Measurements from ENCODE around the gene CHTF8.
"Not testable (repeated sequence)": the region's sequence is repeated elsewhere in the genome, so short reads cannot be mapped to it uniquely, and the experiment has no call there.

Gene CHTF8

GRCh38 chr16:69157196-69157595, 24.8 kb upstream of the CHTF8 start:
- Mint-ChIP-seq H3K36me3 (ENCODE audit: insufficient read depth) (peaks cover 70% of the 10 kb centered on the region), H3K27me3 (no peaks in the 10 kb centered on the region), H3K27ac (no peak overlapping the region), H3K4me1 (ENCODE audit: low read depth in 2 of 2) (peaks cover 0 to 3% of the 10 kb centered on the region in 2 donors), H3K9me3 (no peaks in the 10 kb centered on the region), H3K4me3 (no peak overlapping the region)
- ATAC-seq (replicated peaks) (no peak), DNase-seq (no peak)

- no peaks in the 10 kb centered on the region for H3K27me3 Mint-ChIP-seq
- DNase-seq (peak; percentile 54 to 65 (median 63)), ATAC-seq (replicated peaks) (peak; percentile 82)
- H3K36me3 Mint-ChIP-seq (ENCODE audit: insufficient read depth) = peaks cover 87% of the 10 kb centered on the region
- H3K27ac Mint-ChIP-seq = no peak overlapping the region
- H3K4me3 Mint-ChIP-seq = no peak overlapping the region
- no peaks in the 10 kb centered on the region for H3K9me3 Mint-ChIP-seq
- H3K4me1 Mint-ChIP-seq (ENCODE audit: low read depth in 2 of 2) = peaks cover 0 to 3% of the 10 kb centered on the region in 2 donors
Observed at GRCh38 chr16:69150146-69150865, 17.9 kb upstream of the CHTF8 start.

- not testable (repeated sequence) for H3K4me3 Mint-ChIP-seq; H3K27me3 Mint-ChIP-seq; DNase-seq; H3K27ac Mint-ChIP-seq; H3K9me3 Mint-ChIP-seq; ATAC-seq (replicated peaks); H3K4me1 Mint-ChIP-seq (ENCODE audit: low read depth in 2 of 2)
- H3K36me3 Mint-ChIP-seq (ENCODE audit: insufficient read depth) = peaks cover 87% of the 10 kb centered on the region
Observed at GRCh38 chr16:69149621-69150020, 17.2 kb upstream of the CHTF8 start.

- DNase-seq = no peak
- H3K4me3 Mint-ChIP-seq = no peak overlapping the region
- H3K36me3 Mint-ChIP-seq (ENCODE audit: insufficient read depth) = peaks cover 73% of the 10 kb centered on the region
- no peaks in the 10 kb centered on the region for H3K27me3 Mint-ChIP-seq
- no peaks in the 10 kb centered on the region for H3K4me1 Mint-ChIP-seq (ENCODE audit: low read depth in 2 of 2)
- no peak for ATAC-seq (replicated peaks)
- H3K27ac Mint-ChIP-seq = peak overlapping the region in 1 of 2 donors; percentile 0
- H3K9me3 Mint-ChIP-seq = no peaks in the 10 kb centered on the region
Observed at GRCh38 chr16:69145658-69146057, 13.3 kb upstream of the CHTF8 start.

GRCh38 chr16:69143116-69143515, 10.7 kb upstream of the CHTF8 start:
- ATAC-seq (replicated peaks) (no peak), DNase-seq (no peak)
- no peaks in the 10 kb centered on the region for H3K9me3 Mint-ChIP-seq
- no peak overlapping the region for H3K27ac Mint-ChIP-seq
- no peak overlapping the region for H3K4me3 Mint-ChIP-seq
- H3K4me1 Mint-ChIP-seq (ENCODE audit: low read depth in 2 of 2) = no peaks in the 10 kb centered on the region
- no peaks in the 10 kb centered on the region for H3K27me3 Mint-ChIP-seq
- peaks cover 73% of the 10 kb centered on the region for H3K36me3 Mint-ChIP-seq (ENCODE audit: insufficient read depth)

DNA sequence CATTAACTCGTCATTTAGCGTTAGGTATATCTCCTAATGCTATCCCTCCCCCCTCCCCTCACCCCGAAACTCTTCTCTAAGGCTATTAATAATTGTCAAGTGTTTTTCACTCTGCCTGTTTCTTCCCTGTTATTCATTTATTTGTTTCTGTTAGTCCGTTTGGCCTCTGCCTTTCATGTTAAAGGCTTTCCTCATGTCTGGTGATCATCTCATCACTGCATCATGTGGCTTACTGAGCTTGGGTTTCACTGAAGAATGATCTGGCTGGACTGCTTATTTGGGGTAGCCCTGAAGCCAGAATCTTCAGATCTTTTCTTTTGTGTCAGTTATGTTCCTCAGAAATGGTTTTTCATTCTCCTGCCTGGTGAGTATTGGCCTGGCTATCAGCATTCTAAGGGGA, 9.5 kb upstream of the CHTF8 start:
- peaks cover 0 to 5% of the 10 kb centered on the region in 2 donors for H3K4me1 Mint-ChIP-seq (ENCODE audit: low read depth in 2 of 2)
- no peak overlapping the region for H3K27ac Mint-ChIP-seq
- H3K36me3 Mint-ChIP-seq (ENCODE audit: insufficient read depth) = peaks cover 73% of the 10 kb centered on the region
- no peak overlapping the region for H3K4me3 Mint-ChIP-seq
- H3K9me3 Mint-ChIP-seq = no peaks in the 10 kb centered on the region
- H3K27me3 Mint-ChIP-seq = no peaks in the 10 kb centered on the region
- ATAC-seq (replicated peaks) (no peak), DNase-seq (no peak)

DNA sequence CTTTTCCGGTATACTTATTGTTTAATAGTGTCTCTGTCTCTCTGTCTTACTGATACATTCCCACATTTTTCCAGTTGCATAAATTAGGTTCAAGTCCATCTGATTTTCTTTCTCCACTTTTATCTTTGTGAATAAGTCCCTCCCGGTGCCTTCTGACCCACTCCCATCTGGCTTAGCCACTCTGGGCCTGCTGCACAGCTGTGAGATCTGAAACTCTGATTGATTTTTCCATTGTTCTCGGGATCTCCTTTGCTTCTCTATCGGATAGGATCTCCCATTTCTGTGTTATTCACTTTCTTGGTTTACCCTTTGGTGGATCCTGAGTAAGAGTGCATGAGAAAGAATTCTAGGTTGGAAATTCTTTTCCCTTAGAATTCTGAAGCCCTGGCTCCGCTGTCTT, 8.6 kb upstream of the CHTF8 start:
- peaks cover 0 to 5% of the 10 kb centered on the region in 2 donors for H3K4me1 Mint-ChIP-seq (ENCODE audit: low read depth in 2 of 2)
- no peaks in the 10 kb centered on the region for H3K9me3 Mint-ChIP-seq
- ATAC-seq (replicated peaks) = no peak
- H3K27ac Mint-ChIP-seq = no peak overlapping the region
- peaks cover 67% of the 10 kb centered on the region for H3K36me3 Mint-ChIP-seq (ENCODE audit: insufficient read depth)
- no peaks in the 10 kb centered on the region for H3K27me3 Mint-ChIP-seq
- H3K4me3 Mint-ChIP-seq = no peak overlapping the region
- no peak for DNase-seq

DNA sequence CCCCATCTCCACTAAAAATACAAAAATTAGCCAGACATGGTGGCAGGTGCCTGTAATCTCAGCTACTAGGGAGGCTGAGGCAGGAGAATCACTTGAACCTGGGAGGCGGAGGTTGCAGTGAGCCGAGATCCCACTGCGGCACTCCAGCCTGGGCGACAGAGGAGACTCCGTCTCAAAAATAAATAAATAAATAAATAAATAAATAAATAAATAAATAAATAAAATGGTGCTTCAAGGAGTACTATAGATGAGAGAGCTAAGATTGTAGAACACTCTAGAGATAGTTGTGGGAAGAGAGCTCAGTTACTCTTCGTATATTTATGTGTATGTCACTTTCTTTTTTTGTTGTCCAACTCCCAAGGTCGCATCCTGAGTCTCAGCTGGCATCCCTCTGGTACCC, 7.1 kb upstream of the CHTF8 start:
- H3K27ac Mint-ChIP-seq; H3K9me3 Mint-ChIP-seq; H3K27me3 Mint-ChIP-seq; ATAC-seq (replicated peaks); DNase-seq; H3K4me3 Mint-ChIP-seq; H3K4me1 Mint-ChIP-seq (ENCODE audit: low read depth in 2 of 2): not testable (repeated sequence)
- H3K36me3 Mint-ChIP-seq (ENCODE audit: insufficient read depth) = peaks cover 54% of the 10 kb centered on the region

DNA sequence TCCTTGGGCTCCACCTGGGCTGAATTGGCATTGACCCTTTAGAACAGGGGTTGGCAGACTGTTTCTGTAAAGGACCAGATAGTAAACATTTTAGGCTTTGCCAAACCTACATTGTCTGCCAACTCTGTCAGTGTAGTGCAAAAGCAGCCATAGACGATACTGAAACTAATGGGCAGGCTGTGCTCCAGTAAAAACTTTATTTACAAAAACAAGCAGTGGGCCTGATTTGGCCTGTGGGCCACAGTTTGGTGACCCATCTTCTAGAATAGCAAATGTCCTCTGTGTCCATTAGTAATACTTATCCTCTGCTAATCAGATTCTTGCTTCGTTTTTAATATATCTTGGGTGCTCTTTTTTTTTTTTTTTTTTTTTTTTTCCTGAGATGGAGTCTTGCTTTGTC, 6.2 kb upstream of the CHTF8 start:
- DNase-seq = no peak
- no peak for ATAC-seq (replicated peaks)
- Mint-ChIP-seq H3K27ac (no peak overlapping the region), H3K4me1 (ENCODE audit: low read depth in 2 of 2) (peaks cover 8 to 16% of the 10 kb centered on the region in 2 donors), H3K36me3 (ENCODE audit: insufficient read depth) (peaks cover 46% of the 10 kb centered on the region), H3K27me3 (no peaks in the 10 kb centered on the region), H3K9me3 (no peaks in the 10 kb centered on the region), H3K4me3 (no peak overlapping the region)

GRCh38 chr16:69133373-69133954, 1.1 kb upstream of the CHTF8 start:
- no peaks in the 10 kb centered on the region for H3K27me3 Mint-ChIP-seq
- H3K4me3 Mint-ChIP-seq = peak overlapping the region; percentile 91 to 95
- peaks cover 46% of the 10 kb centered on the region for H3K36me3 Mint-ChIP-seq (ENCODE audit: insufficient read depth)
- no peaks in the 10 kb centered on the region for H3K9me3 Mint-ChIP-seq
- peak overlapping the region; percentile 95 to 96 for H3K27ac Mint-ChIP-seq
- DNase-seq (no peak), ATAC-seq (replicated peaks) (no peak)
- peaks cover 34 to 46% of the 10 kb centered on the region in 2 donors for H3K4me1 Mint-ChIP-seq (ENCODE audit: low read depth in 2 of 2)

- Mint-ChIP-seq H3K4me3 (peak overlapping the region; percentile 91 to 95), H3K9me3 (no peaks in the 10 kb centered on the region), H3K4me1 (ENCODE audit: low read depth in 2 of 2) (peaks cover 41 to 49% of the 10 kb centered on the region in 2 donors)
Observed at GRCh38 chr16:69131839-69132423, 457 bp downstream of the CHTF8 start.

GRCh38 chr16:69131167-69131838, 1.1 kb downstream of the CHTF8 start:
- Mint-ChIP-seq H3K27ac (peak overlapping the region; percentile 95 to 96), H3K4me3 (peak overlapping the region; percentile 91 to 95), H3K4me1 (ENCODE audit: low read depth in 2 of 2) (peaks cover 41 to 52% of the 10 kb centered on the region in 2 donors), H3K36me3 (ENCODE audit: insufficient read depth) (peaks cover 38% of the 10 kb centered on the region), H3K27me3 (no peaks in the 10 kb centered on the region), H3K9me3 (no peaks in the 10 kb centered on the region)
- DNase-seq (no peak), ATAC-seq (replicated peaks) (no peak)

More at GRCh38 chr16:69131839-69132423, 457 bp downstream of the CHTF8 start:
- peak in 2 of 3 experiments; percentile 36 to 44 for DNase-seq
- Mint-ChIP-seq H3K27ac (peak overlapping the region; percentile 95 to 96), H3K36me3 (ENCODE audit: insufficient read depth) (peaks cover 40% of the 10 kb centered on the region), H3K27me3 (no peaks in the 10 kb centered on the region)
- peak; percentile 48 for ATAC-seq (replicated peaks)

DNA sequence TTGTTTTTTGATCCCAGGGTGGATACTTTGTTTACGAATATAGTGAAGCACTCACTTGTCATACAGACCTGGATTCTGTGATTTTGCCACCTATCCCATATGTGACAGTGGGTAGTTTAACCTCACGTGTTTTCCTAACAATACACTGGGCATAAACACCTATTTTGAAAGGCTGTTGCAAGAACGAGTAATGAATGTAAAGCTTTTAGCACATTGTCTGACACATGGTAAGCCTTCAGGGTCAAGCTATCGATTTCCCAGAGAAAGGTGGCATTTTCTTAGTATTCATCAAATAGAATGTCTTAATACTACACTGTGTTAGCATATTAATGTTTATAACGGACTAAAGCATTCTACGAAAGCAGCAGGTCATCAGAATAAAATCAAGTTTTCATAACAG, 1.9 kb downstream of the CHTF8 start:
- H3K27me3 Mint-ChIP-seq = no peaks in the 10 kb centered on the region
- H3K4me1 Mint-ChIP-seq (ENCODE audit: low read depth in 2 of 2) = peaks cover 44 to 56% of the 10 kb centered on the region in 2 donors
- no peak for DNase-seq
- peaks cover 38% of the 10 kb centered on the region for H3K36me3 Mint-ChIP-seq (ENCODE audit: insufficient read depth)
- no peak for ATAC-seq (replicated peaks)
- H3K9me3 Mint-ChIP-seq = no peaks in the 10 kb centered on the region
- H3K4me3 Mint-ChIP-seq = peak overlapping the region; percentile 91 to 95
- peak overlapping the region; percentile 23 to 95 for H3K27ac Mint-ChIP-seq

Data from effector memory CD8-positive, alpha-beta T cell (primary cell).